Sigmoid colon (tissue), 7 donors: Measurements from ENCODE around the gene TMEM201. TPM values are rescaled to one million over a fixed set of nuclear protein-coding genes. Genes with fewer than 3 reads are reported as not detected.

Experiments used
- DNase-seq: peaks from one replicate; pipeline ENCODE4 v3.0.0-alpha.2; 2019
- H3K27ac ChIP-seq, 4 donors: fragments of 200-600 bp; sonication (generic); one replicate each; pipeline ENCODE4 v1.5.1; 2016 to 2019; ENCODE audit warnings: mild to moderate bottlenecking in 1 of 4
- H3K27me3 ChIP-seq, 3 donors: fragments of 200-600 bp; sonication (generic); one replicate each; pipeline ENCODE4 v1.5.1; 2019; ENCODE audit warnings: mild to moderate bottlenecking in 1 of 3
- H3K36me3 ChIP-seq, 4 donors: fragments of 200-600 bp; sonication (generic); one replicate each; pipeline ENCODE4 v1.5.1; 2016 to 2019
- H3K4me1 ChIP-seq, 4 donors: fragments of 200-600 bp; sonication (generic); one replicate each; pipeline ENCODE4 v1.5.1; 2017 to 2019
- H3K4me3 ChIP-seq, 4 donors: fragments of 200-600 bp; sonication (generic); one replicate each; pipeline ENCODE4 v1.5.1; 2017 to 2019; ENCODE audit warnings: mild to moderate bottlenecking in 2 of 4, moderate library complexity in 1 of 4
- H3K9me3 ChIP-seq, 4 donors: fragments of 200-600 bp in 3 of 4; sonication (generic) in 3 of 4; one replicate each; pipeline versions ENCODE4 v1.5.1 to v1.6.1; 2013 to 2019
- CTCF ChIP-seq, 4 experiments: fragments of 450-650 bp in 3 of 4; fragments of 200-600 bp in 1 of 4; IDR thresholded peaks; one replicate each; pipeline ENCODE4 v1.5.1; 2016 to 2019; ENCODE audit warnings: antibody characterized with exemption in 4 of 4, mild to moderate bottlenecking in 3 of 4, moderate library complexity in 2 of 4
- EP300 ChIP-seq, 4 donors: sonication (generic); formaldehyde crosslinking; IDR thresholded peaks; one replicate each; pipeline ENCODE4 v1.6.1; 2017; ENCODE audit warnings: antibody characterized with exemption in 4 of 4
- POLR2A ChIP-seq, 2 donors: fragments of 450-650 bp; IDR thresholded peaks; one replicate each; pipeline ENCODE4 v1.6.1; 2016; ENCODE audit warnings: antibody characterized with exemption in 2 of 2, mild to moderate bottlenecking in 2 of 2, moderate library complexity in 2 of 2
- POLR2AphosphoS5 ChIP-seq, 4 donors: sonication (generic); formaldehyde crosslinking; IDR thresholded peaks; one replicate each; pipeline ENCODE4 v1.6.1; 2017; ENCODE audit warnings: antibody characterized with exemption in 4 of 4
- WGBS, 2 donors: extraction: QIAGEN DNeasy Blood & Tissue Kit; methylation state at CpG; one replicate each; pipeline ENCODE4 v1.1.7; 2013; 5-methylcytosine and 5-hydroxymethylcytosine counted together
- intact Hi-C: fragments of 100-400 bp; cut with DNase I; formaldehyde crosslinking; loops from one replicate; pipeline ENCODE4 v1.15.1; 2023
- polyA plus RNA-seq, 3 donors: library from polyadenylated mRNA; stranded (reverse); fragments of 200-250 nt; gene quantifications; one replicate each; pipeline ENCODE4 v1.2.3, GENCODE V29; 2013
- total RNA-seq, 4 donors: library from RNA; depleted of rRNA; stranded (reverse); fragments of >200 nt; gene quantifications; one replicate each; pipeline ENCODE4 v1.1.0, GENCODE V29; 2016
- donor health status: healthy with polysubstance abuse.
- donor health status: Bipolar disorder and iron deficiency.
- donor health status: healthy.

Gene TMEM201
- total and polyA plus RNA-seq, 7 donors: 0.23 to 7.4 (median 3.6) TPM

- DNase-seq: no peak
- H3K4me3 ChIP-seq: no peak overlapping the region
- peaks cover 10 to 79% (median 19%) of the 10 kb centered on the region in 4 donors for H3K36me3 ChIP-seq
- H3K4me1 ChIP-seq: no peaks in the 10 kb centered on the region
- intact Hi-C loops: no loop called here
- no peaks in the 10 kb centered on the region for H3K27me3 ChIP-seq
- no peaks in the 10 kb centered on the region for H3K9me3 ChIP-seq
- WGBS, 2 donors: 94 to 96% methylated on average over 9 of the region's 9 CpGs
- TF ChIP-seq POLR2AphosphoS5 (IDR thresholded peaks at IDR 0.05) (no peak), CTCF (IDR thresholded peaks at IDR 0.05) (no peak), EP300 (IDR thresholded peaks at IDR 0.05) (no peak), POLR2A (IDR thresholded peaks at IDR 0.05) (no peak)
- H3K27ac ChIP-seq: no peak overlapping the region
Measured at GRCh38 chr1:9602794-9603167, 14.1 kb downstream of the TMEM201 start.

- H3K27ac ChIP-seq: no peak overlapping the region
- no peak for TF ChIP-seq POLR2AphosphoS5 (IDR thresholded peaks at IDR 0.05)
- no peak for TF ChIP-seq POLR2A (IDR thresholded peaks at IDR 0.05)
- TF ChIP-seq CTCF (IDR thresholded peaks at IDR 0.05): no peak
- no peak for TF ChIP-seq EP300 (IDR thresholded peaks at IDR 0.05)
- intact Hi-C loops: no loop called here
Measured at GRCh38 chr1:9603307-9603706, 14.6 kb downstream of the TMEM201 start.

GRCh38 chr1:9603766-9604753, 15.3 kb downstream of the TMEM201 start:
- DNase-seq: no peak
- intact Hi-C loops: no loop called here
- no peaks in the 10 kb centered on the region for H3K4me1 ChIP-seq
- 93% methylated on average over 42 of the region's 42 CpGs for WGBS, 2 donors
- H3K27me3 ChIP-seq: no peaks in the 10 kb centered on the region
- H3K27ac ChIP-seq: no peak overlapping the region
- peaks cover 10 to 79% (median 22%) of the 10 kb centered on the region in 4 donors for H3K36me3 ChIP-seq
- TF ChIP-seq CTCF (IDR thresholded peaks at IDR 0.05) (no peak), POLR2AphosphoS5 (IDR thresholded peaks at IDR 0.05) (no peak), EP300 (IDR thresholded peaks at IDR 0.05) (no peak), POLR2A (IDR thresholded peaks at IDR 0.05) (no peak)
- no peaks in the 10 kb centered on the region for H3K9me3 ChIP-seq
- H3K4me3 ChIP-seq: no peak overlapping the region

More at GRCh38 chr1:9603307-9603706, 14.6 kb downstream of the TMEM201 start:
- Histone ChIP-seq H3K4me3 (no peak overlapping the region), H3K9me3 (no peaks in the 10 kb centered on the region), H3K27me3 (no peaks in the 10 kb centered on the region), H3K36me3 (peaks cover 10 to 79% (median 19%) of the 10 kb centered on the region in 4 donors), H3K4me1 (no peaks in the 10 kb centered on the region)
- 89 to 92% methylated on average over 14 of the region's 14 CpGs for WGBS, 2 donors
- DNase-seq: no peak

GRCh38 chr1:9604836-9605235, 16.1 kb downstream of the TMEM201 start:
- H3K27me3 ChIP-seq: no peaks in the 10 kb centered on the region
- TF ChIP-seq CTCF (IDR thresholded peaks at IDR 0.05) (no peak), POLR2A (IDR thresholded peaks at IDR 0.05) (no peak), POLR2AphosphoS5 (IDR thresholded peaks at IDR 0.05) (no peak), EP300 (IDR thresholded peaks at IDR 0.05) (no peak)
- WGBS, 2 donors: 94 to 95% methylated on average over 15 of the region's 15 CpGs
- H3K4me3 ChIP-seq: no peak overlapping the region
- no peaks in the 10 kb centered on the region for H3K4me1 ChIP-seq
- H3K36me3 ChIP-seq: peaks cover 10 to 79% (median 23%) of the 10 kb centered on the region in 4 donors
- H3K27ac ChIP-seq: no peak overlapping the region
- H3K9me3 ChIP-seq: no peaks in the 10 kb centered on the region
- no peak for DNase-seq
- intact Hi-C loops: no loop called here
